SH-SY5Y (cell line): ENCODE results near the gene STK16.

Experiments
- GATA2 ChIP-seq: IDR thresholded peaks from 2 replicates; pipeline ENCODE4 v1.6.1; 2011; ENCODE audit warnings: mild to moderate bottlenecking, low read depth, low read length
- GATA3 ChIP-seq: IDR thresholded peaks from 2 replicates; pipeline ENCODE4 v1.6.1; 2011; ENCODE audit warnings: low read depth, mild to moderate bottlenecking, low read length, moderate library complexity

GRCh38 chr2:219251656-219252055 lies 6.4 kb downstream of the STK16 start:
- TF ChIP-seq GATA2, result no peak
- TF ChIP-seq GATA3, result no peak
